Measurements from ENCODE around the gene TREH.
A peak's percentile ranks its signal among the peaks of the same experiment; 100 is the strongest.

TREH gene

GRCh38 chr11:118610225-118610772, 69.2 kb downstream of the TREH start:
- no peak for DNase-seq (ENCODE audit: low read depth)

- peak; percentile 43 for DNase-seq (ENCODE audit: low read depth)
Measured at GRCh38 chr11:118609380-118610224, 69.8 kb downstream of the TREH start.

- peak; percentile 86 for DNase-seq (ENCODE audit: low read depth)
Measured at GRCh38 chr11:118608360-118609227, 70.9 kb downstream of the TREH start.

- peak; percentile 79 for DNase-seq (ENCODE audit: low read depth)
Measured at GRCh38 chr11:118607401-118608359, 71.8 kb downstream of the TREH start, which contains the start of gene PHLDB1. Gene PHLDB1 (plus strand): TSS chr11:118607615. CDS start chr11:118613837, 6,222 bp downstream.
